Activated T-helper 1 cell treated with Interleukin-2 at 50 U/mL for 16 hours (primary cell): ENCODE measurements around the gene LYPD1.

ENCODE experiments used
- DNase-seq: peaks from one replicate; pipeline ENCODE4 v3.0.0-alpha.2; 2020; ENCODE audit warnings: low read depth

Gene LYPD1

GRCh38 chr2:132668189-132668823 lies 1.7 kb downstream of the LYPD1 start:
- DNase-seq: no peak

- DNase-seq: no peak
Measured at GRCh38 chr2:132667706-132668105, 2.3 kb downstream of the LYPD1 start.

DNA sequence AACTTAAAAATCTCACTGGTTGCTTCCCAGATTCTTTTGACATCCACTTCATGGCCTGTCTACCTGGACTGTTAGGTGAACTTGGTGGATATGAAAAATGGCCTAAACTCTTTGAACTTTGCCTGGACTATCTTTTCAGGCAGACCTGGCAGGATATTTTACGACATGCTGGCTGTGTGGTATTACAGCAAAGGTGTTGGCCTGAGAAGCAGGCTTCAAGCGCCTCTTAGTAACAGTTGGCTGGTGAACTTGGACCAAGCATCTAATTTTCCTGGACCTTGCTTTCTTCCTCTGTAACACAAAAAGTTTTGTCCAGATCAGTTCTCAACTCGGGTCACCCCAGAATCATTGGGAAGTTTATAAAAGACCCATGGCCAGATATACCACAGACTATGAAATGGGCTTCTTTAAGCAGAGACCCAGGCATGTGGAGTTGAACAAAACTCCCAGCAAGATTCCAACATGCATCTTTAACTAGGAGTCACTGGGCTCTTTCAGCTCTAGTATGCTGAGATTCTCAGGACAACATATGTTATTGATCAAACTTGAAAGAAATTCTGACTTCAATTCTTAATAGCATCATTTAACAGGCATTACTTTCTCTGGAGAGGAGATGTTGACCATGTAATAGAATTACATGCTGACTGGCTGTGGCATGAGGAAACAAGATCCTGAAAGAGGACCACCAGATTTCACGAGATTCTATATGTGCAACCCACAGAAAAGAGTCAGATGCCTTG lies 4.4 kb downstream of the LYPD1 start:
- no peak for DNase-seq

DNA sequence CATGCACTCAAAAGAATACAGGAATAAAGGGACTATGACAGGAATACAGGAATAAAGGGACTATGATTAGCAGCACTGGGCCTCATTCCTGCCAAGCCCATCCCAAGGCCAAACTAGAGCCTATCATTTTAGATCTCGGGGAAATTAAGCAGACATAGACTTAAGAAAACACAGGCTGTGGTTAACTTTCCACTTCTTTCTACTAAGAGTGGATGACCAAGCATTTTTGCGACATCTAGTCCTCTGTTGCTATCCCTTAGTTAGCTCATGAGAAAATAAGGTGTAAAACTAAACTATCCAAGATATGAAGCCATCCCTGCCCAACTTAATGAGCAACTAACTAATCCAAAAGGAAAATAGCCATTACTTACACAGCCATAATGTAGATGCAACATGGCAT lies 5.9 kb downstream of the LYPD1 start:
- DNase-seq: no peak

DNA sequence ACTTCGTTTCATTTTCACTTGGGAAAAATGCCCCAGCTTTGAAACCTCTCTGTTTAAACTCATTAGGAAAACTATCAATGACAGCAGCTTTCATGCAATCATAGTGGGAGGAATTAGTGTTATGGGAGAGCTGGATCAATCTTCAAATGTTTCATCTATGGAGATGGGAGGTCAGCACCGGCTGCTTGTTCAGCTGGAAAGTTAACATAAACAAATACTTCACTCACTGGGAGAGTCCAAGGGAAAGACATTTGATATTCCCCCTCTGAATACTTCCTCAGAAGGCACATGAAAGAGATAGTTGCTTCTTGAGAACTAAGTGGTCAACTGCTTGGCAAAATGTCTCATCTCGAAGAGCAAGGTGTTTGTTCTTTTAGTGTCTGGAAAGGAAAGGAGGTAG lies 7.3 kb downstream of the LYPD1 start:
- DNase-seq: no peak

DNA sequence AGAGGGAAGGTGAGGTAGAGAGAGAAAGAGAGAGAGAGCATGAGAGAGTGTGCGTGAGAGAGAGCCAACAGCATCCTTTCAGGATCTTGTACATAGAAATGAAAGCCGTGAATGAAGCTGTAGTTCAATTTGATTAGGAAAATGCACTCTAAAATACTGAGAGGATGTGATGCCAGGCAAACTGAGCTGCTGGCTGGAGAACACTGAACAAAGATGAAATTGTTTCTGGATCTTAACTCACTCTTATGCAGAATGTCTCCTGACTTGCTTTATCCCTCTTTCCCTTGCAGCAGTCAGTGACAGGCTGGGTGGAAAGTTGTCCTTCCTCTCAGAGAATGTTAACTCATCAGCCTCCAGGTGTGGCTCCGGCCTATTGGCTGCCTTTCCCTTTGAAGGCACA lies 10.7 kb downstream of the LYPD1 start:
- DNase-seq: no peak

- DNase-seq: no peak
Measured at GRCh38 chr2:132656266-132656975, 13.6 kb downstream of the LYPD1 start.

DNA sequence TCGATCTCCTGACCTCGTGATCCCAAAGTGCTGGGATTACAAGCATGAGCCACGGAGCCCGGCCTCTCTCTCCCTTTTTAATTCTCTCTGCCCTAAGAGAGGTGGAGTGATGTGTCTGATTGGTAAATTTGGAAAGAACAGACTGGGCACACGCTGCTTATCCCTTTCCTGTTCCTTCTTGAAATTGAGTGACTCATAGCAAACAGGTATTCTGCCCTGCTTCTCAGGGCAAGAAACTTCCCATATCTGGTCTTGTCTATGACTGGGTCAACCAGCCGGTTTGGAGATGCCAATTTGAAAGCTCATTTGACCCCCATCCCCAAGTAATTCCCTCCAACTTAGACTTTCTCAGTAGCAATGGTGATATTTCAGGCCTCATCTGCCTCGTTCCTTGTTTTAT lies 15.0 kb downstream of the LYPD1 start:
- DNase-seq: no peak

DNA sequence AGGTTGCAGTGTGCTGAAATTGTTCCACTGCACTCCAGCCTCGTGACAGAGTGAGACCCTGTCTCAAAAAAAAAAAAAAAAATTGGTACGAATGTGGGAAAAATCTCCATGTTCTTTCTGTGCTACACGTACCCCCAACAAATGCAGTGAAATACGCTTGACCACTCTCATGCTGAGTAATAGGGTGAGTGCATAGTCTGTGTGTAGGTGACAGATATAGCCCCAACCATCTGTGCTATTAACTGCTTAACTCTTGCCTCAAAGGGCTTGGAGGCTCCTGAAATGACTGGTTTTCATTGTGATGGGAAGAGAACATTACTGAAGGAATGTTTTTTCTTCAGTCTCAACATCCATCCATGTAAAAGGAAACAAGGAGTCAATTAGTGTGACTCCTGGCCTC lies 15.7 kb downstream of the LYPD1 start:
- no peak for DNase-seq

GRCh38 chr2:132652474-132652873 lies 17.5 kb downstream of the LYPD1 start:
- DNase-seq: no peak

GRCh38 chr2:132651115-132652045 lies 18.6 kb downstream of the LYPD1 start:
- no peak for DNase-seq

DNA sequence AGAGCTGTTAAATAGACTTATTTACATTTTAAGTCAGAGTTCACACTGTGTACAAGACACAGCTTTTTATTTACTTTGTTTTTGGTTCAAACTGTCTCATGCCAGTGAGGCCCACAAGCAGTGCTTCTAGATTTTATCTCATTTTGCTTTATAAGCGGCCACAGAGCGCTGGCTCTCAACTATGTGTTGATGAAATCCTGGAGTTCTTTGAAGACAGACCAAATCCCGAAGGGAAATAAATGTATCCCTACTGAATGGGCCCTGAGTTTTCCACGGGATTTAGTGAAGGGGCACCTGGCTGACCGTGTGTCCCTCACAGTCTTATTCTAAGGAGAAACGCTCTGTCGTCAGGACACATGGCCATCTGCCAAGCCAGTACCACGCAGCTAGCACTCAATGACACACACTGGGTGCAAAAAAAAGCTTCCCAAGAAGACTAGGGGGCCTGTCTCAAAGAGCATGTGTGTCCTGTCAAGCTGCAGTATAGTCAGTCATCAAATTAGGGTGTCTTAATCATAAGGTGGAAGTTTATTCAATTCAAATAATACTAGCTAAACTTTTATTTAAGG lies 23.4 kb downstream of the LYPD1 start:
- DNase-seq: no peak

GRCh38 chr2:132645722-132646539 lies 24.1 kb downstream of the LYPD1 start:
- DNase-seq: no peak

DNA sequence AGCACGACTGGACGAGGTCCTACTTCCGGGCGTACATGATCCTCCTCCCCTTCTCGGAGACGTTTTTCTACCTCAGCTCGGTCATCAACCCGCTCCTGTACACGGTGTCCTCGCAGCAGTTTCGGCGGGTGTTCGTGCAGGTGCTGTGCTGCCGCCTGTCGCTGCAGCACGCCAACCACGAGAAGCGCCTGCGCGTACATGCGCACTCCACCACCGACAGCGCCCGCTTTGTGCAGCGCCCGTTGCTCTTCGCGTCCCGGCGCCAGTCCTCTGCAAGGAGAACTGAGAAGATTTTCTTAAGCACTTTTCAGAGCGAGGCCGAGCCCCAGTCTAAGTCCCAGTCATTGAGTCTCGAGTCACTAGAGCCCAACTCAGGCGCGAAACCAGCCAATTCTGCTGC lies 24.8 kb downstream of the LYPD1 start:
- DNase-seq: no peak

DNA sequence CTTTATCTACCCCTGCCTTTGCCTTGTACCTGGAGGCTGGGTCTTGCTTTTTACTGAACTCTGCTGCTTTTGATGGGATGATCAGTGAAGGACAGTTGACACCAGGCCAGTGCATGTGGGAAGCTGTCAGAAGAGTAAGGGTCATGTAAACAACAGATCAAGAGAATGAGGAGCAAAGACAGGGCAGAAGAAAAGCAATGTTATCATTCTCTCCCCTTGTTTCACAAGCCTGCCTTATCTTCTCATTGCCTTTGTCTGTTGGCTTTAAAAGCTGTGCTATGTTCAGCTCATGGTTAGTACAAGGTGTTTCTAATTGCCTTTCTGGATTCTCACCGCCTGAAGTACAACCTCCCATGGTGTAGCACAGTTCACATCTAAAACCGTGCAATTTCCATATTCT lies 27.6 kb downstream of the LYPD1 start:
- no peak for DNase-seq

DNA sequence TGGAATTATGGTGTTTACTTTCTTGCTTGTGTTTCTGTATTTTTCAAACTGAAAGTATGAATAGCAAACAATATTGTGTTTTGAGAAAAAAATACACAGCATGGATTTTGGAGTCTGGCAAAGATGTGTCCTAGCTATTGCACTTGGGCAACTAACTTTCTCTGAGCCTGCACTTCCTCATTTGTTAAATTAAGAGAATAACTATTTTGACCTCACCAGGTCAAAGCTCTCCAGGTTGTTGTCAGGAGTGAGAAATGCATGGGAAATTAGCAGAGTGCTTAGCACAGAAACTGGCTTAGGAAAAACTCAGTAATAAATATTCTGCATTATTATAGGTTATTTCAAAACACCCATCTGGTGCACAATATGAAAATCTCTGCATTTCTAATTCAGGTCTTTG lies 28.2 kb downstream of the LYPD1 start:
- no peak for DNase-seq

- DNase-seq: no peak
Measured at GRCh38 chr2:132640116-132640515, 29.9 kb downstream of the LYPD1 start.

GRCh38 chr2:132638313-132639040 lies 31.5 kb downstream of the LYPD1 start:
- no peak for DNase-seq

DNA sequence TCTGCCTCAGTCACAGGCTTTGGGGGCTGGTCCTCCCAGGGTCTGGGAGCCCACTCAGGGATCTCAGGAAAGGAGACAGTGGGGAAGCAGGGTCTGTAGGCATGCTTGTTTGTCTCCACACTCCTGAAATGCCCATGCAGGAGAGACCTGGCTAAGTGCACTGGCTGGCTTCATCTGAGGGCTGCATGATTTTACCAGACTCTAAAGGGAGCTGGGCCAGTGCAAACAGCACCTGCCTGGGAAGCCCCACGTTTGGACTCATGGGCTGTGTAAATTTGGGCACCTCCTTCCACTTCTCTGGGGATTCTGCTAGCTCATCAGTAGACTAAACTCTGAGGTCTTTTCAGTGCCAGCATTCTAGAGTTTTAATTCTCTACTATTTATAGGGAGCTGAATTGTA lies 33.7 kb downstream of the LYPD1 start:
- no peak for DNase-seq

DNA sequence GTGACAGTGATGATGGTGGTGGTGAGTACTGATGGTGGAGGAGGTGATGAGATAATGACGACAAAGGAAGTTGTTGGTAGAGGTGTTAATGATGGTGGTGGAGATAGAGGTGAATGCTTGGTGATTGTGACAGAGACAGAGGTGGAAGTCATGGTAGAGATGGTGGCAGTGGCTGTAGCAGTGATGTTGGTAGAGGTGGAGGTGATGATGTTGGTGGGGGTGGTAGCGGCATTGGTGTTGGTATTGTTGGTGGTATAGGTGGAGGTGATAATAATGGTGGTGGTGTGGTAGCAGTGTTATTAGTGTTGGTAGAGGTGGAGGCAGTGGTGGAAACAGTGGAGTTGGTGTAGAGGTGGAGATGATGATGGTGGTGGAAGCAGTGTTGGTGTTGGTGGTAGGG lies 36.4 kb downstream of the LYPD1 start:
- DNase-seq: no peak
